ENCODE data around the gene KIF2A.

Gene KIF2A

DNA sequence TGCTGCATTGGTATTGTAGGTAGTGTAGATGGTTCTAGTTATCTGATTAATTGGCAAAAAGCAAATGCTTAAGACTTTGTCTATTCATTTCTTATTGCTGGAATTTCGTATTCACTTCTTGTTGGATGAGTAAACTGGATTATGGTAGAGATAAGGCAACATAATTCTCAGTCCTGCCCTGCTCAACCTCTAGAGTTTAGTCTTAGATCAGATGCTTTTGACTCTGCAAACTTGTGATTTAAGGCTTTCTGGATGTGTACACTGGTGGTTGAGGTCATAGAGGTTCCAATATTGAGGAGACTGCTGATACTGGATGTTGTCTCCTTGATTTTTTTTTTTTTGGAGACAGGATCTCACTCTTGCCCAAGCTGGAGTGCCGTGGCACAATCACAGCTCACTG lies 35.0 kb downstream of the KIF2A start:
- WGBS, 2 experiments, result 86 to 91% methylated on average over 2 of the region's 2 CpGs
- Histone ChIP-seq H3K9me3 (ENCODE audit: control insufficient read depth, low read length) (no peaks in the 10 kb centered on the region), H3K36me3 (ENCODE audit: control insufficient read depth, insufficient read depth, low read length) (no peaks in the 10 kb centered on the region), H3K4me1 (ENCODE audit: control insufficient read depth, insufficient read depth, low read length) (no peaks in the 10 kb centered on the region), H3K27me3 (ENCODE audit: control insufficient read depth, insufficient read depth, low read length, poor library complexity, severe bottlenecking) (no peaks in the 10 kb centered on the region), H3K27ac (ENCODE audit: insufficient read depth, low read depth, low read length, poor library complexity, severe bottlenecking) (no peak overlapping the region), H3K4me3 (ENCODE audit: insufficient read depth, low read depth, low read length) (no peak overlapping the region)

DNA sequence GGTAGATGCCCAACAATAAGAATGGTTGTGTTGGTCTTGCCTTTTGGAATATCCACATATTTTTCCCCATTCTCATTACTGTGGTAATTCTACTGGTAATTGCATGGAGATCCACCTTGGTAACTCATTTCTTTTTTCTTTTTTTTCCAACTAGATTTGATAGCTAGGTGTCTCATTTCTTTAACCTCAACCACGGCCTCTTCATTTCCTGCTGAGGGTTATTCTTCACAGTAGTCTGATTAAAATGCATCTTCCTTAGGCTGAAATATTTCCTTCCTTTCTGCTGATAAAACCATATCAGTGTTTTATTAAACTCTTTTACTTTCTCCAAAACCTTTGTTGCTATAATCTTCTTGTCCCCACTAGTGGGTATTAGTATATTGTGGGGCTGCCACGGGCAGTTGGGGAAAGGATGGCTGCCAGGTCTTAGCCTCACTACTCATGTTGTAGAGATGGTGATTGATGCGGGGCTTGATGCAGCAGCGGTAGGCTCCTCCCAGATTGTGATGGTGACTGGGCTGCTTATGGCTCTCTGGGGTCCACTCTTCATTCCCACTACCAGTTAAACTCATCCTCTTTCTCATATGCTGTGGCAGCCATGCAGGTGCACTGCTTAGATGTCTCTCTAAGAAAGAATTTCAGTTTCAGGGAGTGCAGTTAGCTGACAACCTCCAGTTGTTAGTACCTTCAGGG lies 35.9 kb downstream of the KIF2A start:
- no peaks in the 10 kb centered on the region for H3K4me1 ChIP-seq (ENCODE audit: control insufficient read depth, insufficient read depth, low read length)
- no peak overlapping the region for H3K27ac ChIP-seq (ENCODE audit: insufficient read depth, low read depth, low read length, poor library complexity, severe bottlenecking)
- H3K27me3 ChIP-seq (ENCODE audit: control insufficient read depth, insufficient read depth, low read length, poor library complexity, severe bottlenecking), result no peaks in the 10 kb centered on the region
- H3K9me3 ChIP-seq (ENCODE audit: control insufficient read depth, low read length), result no peaks in the 10 kb centered on the region
- 91 to 97% methylated on average over 4 of the region's 4 CpGs for WGBS, 2 experiments
- no peaks in the 10 kb centered on the region for H3K36me3 ChIP-seq (ENCODE audit: control insufficient read depth, insufficient read depth, low read length)
- H3K4me3 ChIP-seq (ENCODE audit: insufficient read depth, low read depth, low read length), result no peak overlapping the region

DNA sequence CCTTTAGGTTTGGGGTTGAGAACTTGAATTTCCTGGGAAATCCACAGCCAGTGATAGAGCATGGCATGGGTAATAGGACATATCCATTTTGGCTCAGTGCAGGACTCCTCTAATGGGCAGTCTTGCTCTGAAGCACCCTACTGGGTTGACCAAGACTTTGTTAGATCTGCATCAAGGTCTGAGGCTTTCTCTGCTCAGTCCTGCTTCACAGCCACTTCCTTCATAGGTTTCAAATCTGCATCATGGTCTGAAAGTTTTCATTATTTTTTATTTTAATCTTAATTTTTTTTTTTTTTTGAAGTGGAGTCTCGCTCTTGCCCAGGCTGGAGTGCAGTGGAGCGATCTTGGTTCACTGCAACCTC lies 36.5 kb downstream of the KIF2A start:
- Histone ChIP-seq H3K4me1 (ENCODE audit: control insufficient read depth, insufficient read depth, low read length) (no peaks in the 10 kb centered on the region), H3K27me3 (ENCODE audit: control insufficient read depth, insufficient read depth, low read length, poor library complexity, severe bottlenecking) (no peaks in the 10 kb centered on the region), H3K4me3 (ENCODE audit: insufficient read depth, low read depth, low read length) (no peak overlapping the region), H3K27ac (ENCODE audit: insufficient read depth, low read depth, low read length, poor library complexity, severe bottlenecking) (no peak overlapping the region), H3K9me3 (ENCODE audit: control insufficient read depth, low read length) (no peaks in the 10 kb centered on the region), H3K36me3 (ENCODE audit: control insufficient read depth, insufficient read depth, low read length) (no peaks in the 10 kb centered on the region)
- 91 to 100% methylated on average over 1 to 2 of the region's 2 CpGs for WGBS, 2 experiments

DNA sequence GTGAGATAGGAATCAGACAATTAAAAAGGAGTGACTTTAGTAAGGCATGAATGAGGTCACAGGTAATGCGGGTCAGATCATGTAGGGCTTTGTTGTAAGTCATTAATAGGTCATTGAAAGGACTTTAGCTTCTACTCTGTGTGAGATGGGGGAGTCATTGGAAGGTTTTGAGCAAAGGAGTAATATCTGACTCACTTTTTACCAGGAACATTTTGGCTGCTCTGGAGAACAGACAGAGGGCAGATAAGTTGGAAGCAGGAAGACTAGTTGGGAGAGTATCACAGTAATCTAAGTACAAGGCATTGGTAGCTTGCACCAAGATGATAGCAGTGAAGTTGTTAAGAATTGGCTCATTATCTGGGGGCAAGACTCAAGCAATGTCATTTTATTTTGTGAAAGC lies 37.4 kb downstream of the KIF2A start:
- Histone ChIP-seq H3K36me3 (ENCODE audit: control insufficient read depth, insufficient read depth, low read length) (no peaks in the 10 kb centered on the region), H3K9me3 (ENCODE audit: control insufficient read depth, low read length) (no peaks in the 10 kb centered on the region), H3K4me1 (ENCODE audit: control insufficient read depth, insufficient read depth, low read length) (no peaks in the 10 kb centered on the region), H3K27ac (ENCODE audit: insufficient read depth, low read depth, low read length, poor library complexity, severe bottlenecking) (no peak overlapping the region), H3K4me3 (ENCODE audit: insufficient read depth, low read depth, low read length) (no peak overlapping the region), H3K27me3 (ENCODE audit: control insufficient read depth, insufficient read depth, low read length, poor library complexity, severe bottlenecking) (no peaks in the 10 kb centered on the region)
- 93 to 100% methylated on average over 1 of the region's 1 CpG for WGBS, 2 experiments

DNA sequence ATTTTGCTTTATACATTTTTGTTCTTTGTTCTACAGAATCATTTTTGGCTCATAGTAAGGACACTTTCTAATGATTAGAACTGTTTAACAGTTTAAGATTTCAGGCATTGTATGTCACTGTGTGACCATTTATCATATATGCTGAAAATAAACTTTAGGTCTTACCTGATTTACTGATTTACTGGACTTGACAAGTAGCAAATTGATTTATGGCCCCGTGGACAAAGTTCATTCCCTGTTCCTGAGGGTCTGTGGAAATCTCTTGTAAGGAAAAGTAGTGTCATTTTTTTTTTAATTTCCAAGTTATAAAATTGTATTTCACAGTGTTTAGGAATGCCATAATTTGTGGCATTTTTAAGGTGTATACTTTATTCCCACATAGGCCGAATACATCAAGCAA lies 40.7 kb downstream of the KIF2A start:
- Histone ChIP-seq H3K36me3 (ENCODE audit: control insufficient read depth, insufficient read depth, low read length) (no peaks in the 10 kb centered on the region), H3K27ac (ENCODE audit: insufficient read depth, low read depth, low read length, poor library complexity, severe bottlenecking) (no peak overlapping the region), H3K4me3 (ENCODE audit: insufficient read depth, low read depth, low read length) (no peak overlapping the region), H3K4me1 (ENCODE audit: control insufficient read depth, insufficient read depth, low read length) (no peaks in the 10 kb centered on the region), H3K27me3 (ENCODE audit: control insufficient read depth, insufficient read depth, low read length, poor library complexity, severe bottlenecking) (no peaks in the 10 kb centered on the region), H3K9me3 (ENCODE audit: control insufficient read depth, low read length) (no peaks in the 10 kb centered on the region)
- 100% methylated on average over 2 of the region's 2 CpGs for WGBS, 2 experiments

DNA sequence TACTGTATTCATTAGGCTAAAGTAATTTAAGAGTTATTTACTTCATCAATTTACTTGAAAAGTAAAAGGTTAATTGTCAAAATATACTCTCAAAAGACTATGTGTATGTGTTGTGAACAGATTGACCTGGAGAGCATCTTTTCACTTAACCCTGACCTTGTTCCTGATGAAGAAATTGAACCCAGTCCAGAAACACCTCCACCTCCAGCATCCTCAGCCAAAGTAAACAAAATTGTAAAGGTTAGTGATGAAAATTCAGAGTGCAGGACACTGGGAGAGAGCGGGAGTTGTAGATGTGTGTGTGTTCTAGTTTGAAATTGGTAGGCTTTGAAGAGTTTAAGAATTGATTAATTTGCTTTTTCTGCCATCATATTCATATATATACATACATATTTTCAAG lies 41.9 kb downstream of the KIF2A start:
- Histone ChIP-seq H3K36me3 (ENCODE audit: control insufficient read depth, insufficient read depth, low read length) (no peaks in the 10 kb centered on the region), H3K27me3 (ENCODE audit: control insufficient read depth, insufficient read depth, low read length, poor library complexity, severe bottlenecking) (no peaks in the 10 kb centered on the region)
- 89 to 100% methylated on average over 1 of the region's 1 CpG for WGBS, 2 experiments

DNA sequence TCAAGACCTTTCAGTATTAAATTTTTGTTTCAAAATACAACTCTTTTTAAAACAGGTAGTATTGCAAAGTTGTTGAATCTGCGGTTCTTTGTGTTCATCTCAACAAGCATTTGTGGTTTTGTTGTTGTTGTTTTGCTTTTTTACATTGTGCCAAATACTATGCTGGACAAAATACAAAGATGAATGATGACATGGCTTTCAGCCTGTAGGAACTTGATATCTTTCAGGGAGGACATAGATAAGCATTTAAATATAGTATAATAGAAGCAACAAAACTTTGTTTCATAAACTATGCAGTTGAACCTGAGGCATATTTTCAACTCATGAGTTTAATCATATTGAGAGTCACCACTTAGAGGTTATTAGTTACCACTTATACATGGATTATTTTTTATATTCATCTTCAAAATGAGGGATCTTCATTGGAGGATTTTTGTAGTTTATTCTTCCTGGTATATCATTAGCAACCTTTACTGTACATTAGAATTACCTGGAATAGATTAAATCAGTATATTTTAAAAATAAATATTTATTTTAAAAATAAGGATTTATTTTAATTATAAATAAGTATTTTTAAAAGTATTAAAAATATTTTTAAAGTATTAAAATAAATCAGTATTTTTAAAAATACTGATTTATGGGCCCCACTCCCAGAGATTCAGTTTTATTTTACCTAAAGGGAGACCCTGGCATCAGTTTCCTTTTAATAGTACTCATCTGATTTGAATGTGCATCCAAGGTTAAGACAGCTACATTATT lies 42.9 kb downstream of the KIF2A start:
- H3K4me1 ChIP-seq (ENCODE audit: control insufficient read depth, insufficient read depth, low read length), result no peaks in the 10 kb centered on the region
- H3K27ac ChIP-seq (ENCODE audit: insufficient read depth, low read depth, low read length, poor library complexity, severe bottlenecking), result no peak overlapping the region
- H3K27me3 ChIP-seq (ENCODE audit: control insufficient read depth, insufficient read depth, low read length, poor library complexity, severe bottlenecking), result no peaks in the 10 kb centered on the region
- peaks cover 3% of the 10 kb centered on the region for H3K36me3 ChIP-seq (ENCODE audit: control insufficient read depth, insufficient read depth, low read length)
- no peak overlapping the region for H3K4me3 ChIP-seq (ENCODE audit: insufficient read depth, low read depth, low read length)
- H3K9me3 ChIP-seq (ENCODE audit: control insufficient read depth, low read length), result no peaks in the 10 kb centered on the region
- 89 to 100% methylated on average over 1 of the region's 1 CpG for WGBS, 2 experiments

More for the DNA sequence above, 41.9 kb downstream of the KIF2A start:
- no peak overlapping the region for H3K27ac ChIP-seq (ENCODE audit: insufficient read depth, low read depth, low read length, poor library complexity, severe bottlenecking)
- H3K4me1 ChIP-seq (ENCODE audit: control insufficient read depth, insufficient read depth, low read length), result no peaks in the 10 kb centered on the region
- no peaks in the 10 kb centered on the region for H3K9me3 ChIP-seq (ENCODE audit: control insufficient read depth, low read length)
- no peak overlapping the region for H3K4me3 ChIP-seq (ENCODE audit: insufficient read depth, low read depth, low read length)

DNA sequence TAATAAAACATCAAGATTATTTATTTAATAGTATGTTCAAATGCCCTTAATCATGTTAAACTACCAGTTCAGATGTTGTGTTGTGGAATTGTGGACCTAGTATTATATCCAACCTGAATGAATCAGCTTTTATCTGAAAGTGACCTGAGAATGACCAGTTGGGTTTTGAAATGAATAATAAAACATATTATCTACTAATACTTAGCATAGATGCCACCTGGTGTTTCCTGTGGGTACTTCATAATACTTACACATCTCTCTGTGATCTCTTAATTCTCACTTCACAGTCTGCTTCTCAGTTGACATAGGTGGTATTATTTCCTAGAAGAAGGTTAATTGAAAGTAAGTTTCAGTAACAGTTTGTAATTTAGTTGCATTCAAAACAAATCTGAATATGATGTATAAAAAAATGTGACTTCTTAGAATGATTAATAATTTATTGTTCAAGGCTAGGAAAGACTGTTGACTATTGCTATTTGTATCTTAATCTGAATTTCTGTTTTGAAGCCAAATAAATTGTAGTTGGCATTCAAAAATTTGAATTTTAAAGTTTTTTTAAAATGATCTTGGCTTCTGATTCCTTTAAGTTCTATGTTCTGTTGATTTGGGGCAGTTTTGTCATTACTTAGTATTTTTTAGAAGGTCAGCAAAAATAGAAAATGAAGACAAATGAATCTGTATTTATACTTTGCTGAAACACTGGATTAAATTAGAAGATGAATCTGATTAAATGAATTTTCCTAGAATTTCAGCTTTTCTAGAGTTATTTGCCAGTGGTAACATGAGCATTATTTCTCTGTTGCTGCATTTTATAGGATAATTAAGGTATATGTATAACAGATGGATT lies 48.2 kb downstream of the KIF2A start:
- Histone ChIP-seq H3K4me3 (ENCODE audit: insufficient read depth, low read depth, low read length) (no peak overlapping the region), H3K27me3 (ENCODE audit: control insufficient read depth, insufficient read depth, low read length, poor library complexity, severe bottlenecking) (no peaks in the 10 kb centered on the region), H3K36me3 (ENCODE audit: control insufficient read depth, insufficient read depth, low read length) (peaks cover 3% of the 10 kb centered on the region), H3K9me3 (ENCODE audit: control insufficient read depth, low read length) (no peaks in the 10 kb centered on the region), H3K27ac (ENCODE audit: insufficient read depth, low read depth, low read length, poor library complexity, severe bottlenecking) (no peak overlapping the region), H3K4me1 (ENCODE audit: control insufficient read depth, insufficient read depth, low read length) (no peaks in the 10 kb centered on the region)

DNA sequence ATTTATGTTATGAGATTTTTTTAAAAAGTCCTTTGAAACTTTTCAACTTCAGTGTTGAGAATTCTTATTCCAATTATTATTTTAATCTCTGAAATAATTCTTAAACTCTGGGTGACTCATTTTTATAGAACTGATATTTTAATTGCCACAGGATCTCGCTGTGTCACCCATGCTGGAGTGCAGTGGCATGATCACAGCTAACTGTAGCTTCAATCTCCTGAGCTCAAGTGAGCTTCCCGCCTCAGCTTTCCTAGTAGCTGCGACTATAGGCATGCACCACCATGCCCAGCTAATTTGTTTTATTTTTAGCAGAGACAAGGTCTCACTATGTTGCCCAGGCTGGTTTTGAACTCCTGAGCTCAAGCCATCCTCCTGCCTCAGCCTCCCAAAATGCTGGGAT lies 56.7 kb downstream of the KIF2A start:
- Histone ChIP-seq H3K27ac (ENCODE audit: insufficient read depth, low read depth, low read length, poor library complexity, severe bottlenecking) (no peak overlapping the region), H3K4me3 (ENCODE audit: insufficient read depth, low read depth, low read length) (no peak overlapping the region), H3K36me3 (ENCODE audit: control insufficient read depth, insufficient read depth, low read length) (peaks cover 35% of the 10 kb centered on the region), H3K9me3 (ENCODE audit: control insufficient read depth, low read length) (no peaks in the 10 kb centered on the region), H3K4me1 (ENCODE audit: control insufficient read depth, insufficient read depth, low read length) (no peaks in the 10 kb centered on the region), H3K27me3 (ENCODE audit: control insufficient read depth, insufficient read depth, low read length, poor library complexity, severe bottlenecking) (no peaks in the 10 kb centered on the region)
- 88 to 96% methylated on average over 3 of the region's 3 CpGs for WGBS, 2 experiments

DNA sequence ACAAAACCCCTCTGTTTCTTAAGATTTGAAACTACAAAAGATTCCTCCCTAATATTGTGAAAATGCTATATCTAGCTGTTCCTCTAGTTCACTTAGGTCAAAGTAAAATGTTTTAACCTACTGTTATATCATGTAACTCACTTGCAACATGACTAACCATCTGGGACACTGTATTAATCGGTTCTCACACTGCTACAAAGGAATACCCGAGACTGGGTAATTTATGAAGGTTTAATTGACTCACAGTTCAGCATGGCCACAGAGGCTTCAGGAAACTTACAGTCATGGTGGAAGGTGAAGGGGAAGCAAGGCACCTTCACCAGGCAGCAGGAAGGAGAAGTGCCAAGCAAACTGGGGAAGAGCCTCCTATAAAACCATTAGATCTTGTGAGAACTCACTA lies 63.0 kb downstream of the KIF2A start:
- Histone ChIP-seq H3K27me3 (ENCODE audit: control insufficient read depth, insufficient read depth, low read length, poor library complexity, severe bottlenecking) (no peaks in the 10 kb centered on the region), H3K4me3 (ENCODE audit: insufficient read depth, low read depth, low read length) (no peak overlapping the region), H3K9me3 (ENCODE audit: control insufficient read depth, low read length) (no peaks in the 10 kb centered on the region), H3K36me3 (ENCODE audit: control insufficient read depth, insufficient read depth, low read length) (peaks cover 23% of the 10 kb centered on the region), H3K27ac (ENCODE audit: insufficient read depth, low read depth, low read length, poor library complexity, severe bottlenecking) (no peak overlapping the region), H3K4me1 (ENCODE audit: control insufficient read depth, insufficient read depth, low read length) (no peaks in the 10 kb centered on the region)
- 98 to 100% methylated on average over 2 of the region's 2 CpGs for WGBS, 2 experiments
